Measurements from ENCODE around the gene SDCBP2. TPM values are rescaled to one million over a fixed set of nuclear protein-coding genes. Genes with fewer than 3 reads are reported as not detected.

The SDCBP2 gene
- total RNA-seq, 1 donor from 2014 or later, result 1.6 TPM

DNA sequence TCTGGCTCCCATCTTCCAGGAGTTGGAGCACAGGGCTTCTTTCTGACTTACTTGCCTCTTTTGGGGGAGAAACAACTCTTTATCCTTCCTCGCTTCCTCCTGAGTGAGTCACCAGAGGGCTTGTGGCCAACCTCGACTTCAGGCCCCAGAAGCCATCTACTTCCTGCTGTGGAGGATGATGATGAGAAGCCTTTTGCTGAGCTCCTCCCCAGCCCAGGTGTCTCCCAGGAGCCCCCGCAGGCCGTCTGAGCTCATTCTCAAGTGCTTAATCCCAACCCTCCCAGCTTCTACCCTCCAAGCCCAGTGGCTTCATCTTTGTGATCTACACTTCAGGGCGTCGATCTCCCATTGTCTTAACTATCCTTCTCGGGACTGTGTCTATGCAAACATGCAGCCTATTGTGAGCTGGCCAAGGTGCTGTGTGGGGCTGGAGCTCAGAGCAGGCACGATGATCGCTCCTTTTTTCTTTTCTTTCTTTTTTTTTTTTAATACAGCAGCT lies 27.9 kb downstream of the SDCBP2 start:
- Histone ChIP-seq H3K36me3 (no peaks in the 10 kb centered on the region), H3K79me2 (ENCODE audit: low read depth) (no peaks in the 10 kb centered on the region), H3K27me3 (no peaks in the 10 kb centered on the region), H3K4me2 (peak overlapping the region; percentile 62), H3F3A (ENCODE audit: low read depth) (no peaks in the 10 kb centered on the region), H3K4me3 (no peak overlapping the region), H3K4me1 (peaks cover 8% of the 10 kb centered on the region), H3K27ac (no peak overlapping the region), H4K20me1 (ENCODE audit: low read depth) (no peaks in the 10 kb centered on the region), H3K9ac (no peak overlapping the region), H2AFZ (replicated peaks) (peak overlapping the region; percentile 40), H3K9me3 (ENCODE audit: low read depth) (no peaks in the 10 kb centered on the region)
- Mint-ChIP-seq H3K4me1 (peaks cover 6% of the 10 kb centered on the region), H3K27me3 (ENCODE audit: insufficient read depth, low read depth) (no peaks in the 10 kb centered on the region), H3K4me3 (no peak overlapping the region), H3K27ac (peak overlapping the region; percentile 3), H3K36me3 (no peaks in the 10 kb centered on the region), H3K9me3 (no peaks in the 10 kb centered on the region)
- DNase-seq (ENCODE audit: low spot score), result peak; percentile 43
- TF ChIP-seq EZH2 (IDR thresholded peaks at IDR 0.05), result no peak
- TF ChIP-seq, protein P1, sequence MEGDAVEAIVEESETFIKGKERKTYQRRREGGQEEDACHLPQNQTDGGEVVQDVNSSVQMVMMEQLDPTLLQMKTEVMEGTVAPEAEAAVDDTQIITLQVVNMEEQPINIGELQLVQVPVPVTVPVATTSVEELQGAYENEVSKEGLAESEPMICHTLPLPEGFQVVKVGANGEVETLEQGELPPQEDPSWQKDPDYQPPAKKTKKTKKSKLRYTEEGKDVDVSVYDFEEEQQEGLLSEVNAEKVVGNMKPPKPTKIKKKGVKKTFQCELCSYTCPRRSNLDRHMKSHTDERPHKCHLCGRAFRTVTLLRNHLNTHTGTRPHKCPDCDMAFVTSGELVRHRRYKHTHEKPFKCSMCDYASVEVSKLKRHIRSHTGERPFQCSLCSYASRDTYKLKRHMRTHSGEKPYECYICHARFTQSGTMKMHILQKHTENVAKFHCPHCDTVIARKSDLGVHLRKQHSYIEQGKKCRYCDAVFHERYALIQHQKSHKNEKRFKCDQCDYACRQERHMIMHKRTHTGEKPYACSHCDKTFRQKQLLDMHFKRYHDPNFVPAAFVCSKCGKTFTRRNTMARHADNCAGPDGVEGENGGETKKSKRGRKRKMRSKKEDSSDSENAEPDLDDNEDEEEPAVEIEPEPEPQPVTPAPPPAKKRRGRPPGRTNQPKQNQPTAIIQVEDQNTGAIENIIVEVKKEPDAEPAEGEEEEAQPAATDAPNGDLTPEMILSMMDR (IDR thresholded peaks at IDR 0.05), result no peak
- no peak for TF ChIP-seq EZH2phosphoT487 (IDR thresholded peaks at IDR 0.05)

DNA sequence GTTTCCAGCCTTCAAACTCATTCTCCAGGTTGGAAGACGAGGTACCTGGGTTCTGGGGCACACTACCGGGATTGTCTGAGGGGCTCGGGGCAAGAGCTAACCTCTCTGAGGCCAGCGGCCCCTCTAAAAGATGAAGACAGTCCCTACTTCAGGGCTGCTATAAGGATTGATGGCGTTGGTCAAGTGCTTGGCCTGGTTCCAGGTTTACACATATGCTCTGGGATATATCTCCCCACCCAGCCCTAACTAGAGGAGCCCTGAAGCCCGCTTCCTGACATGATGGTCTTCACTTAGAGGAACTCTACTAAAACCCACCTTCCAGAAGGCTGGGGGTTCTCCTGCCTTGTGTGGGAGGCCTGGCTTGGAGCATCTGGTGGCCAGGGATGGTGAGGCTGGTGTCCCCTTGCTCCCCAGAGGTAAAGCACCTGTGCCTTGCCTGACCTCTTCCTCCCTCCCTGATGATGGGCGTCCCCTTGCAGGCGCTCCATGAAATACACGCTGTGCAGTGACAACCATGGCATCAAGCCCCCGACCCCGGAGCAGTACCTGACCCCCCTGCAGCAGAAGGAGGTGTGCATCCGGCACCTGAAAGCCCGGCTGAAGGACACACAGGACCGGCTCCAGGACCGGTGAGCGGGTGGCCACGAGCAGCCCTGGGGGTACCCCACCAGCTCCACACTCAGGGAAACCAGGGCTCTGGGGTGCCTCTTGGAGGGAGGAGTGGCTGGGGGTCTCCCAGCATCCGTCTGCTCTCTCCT lies 28.7 kb downstream of the SDCBP2 start:
- no peak for TF ChIP-seq EZH2 (IDR thresholded peaks at IDR 0.05)
- TF ChIP-seq, protein P1 (IDR thresholded peaks at IDR 0.05), result no peak
- TF ChIP-seq EZH2phosphoT487 (IDR thresholded peaks at IDR 0.05), result no peak
- no peak overlapping the region for H3K4me3 ChIP-seq
- Mint-ChIP-seq H3K4me1 (peaks cover 6% of the 10 kb centered on the region), H3K27me3 (ENCODE audit: insufficient read depth, low read depth) (no peaks in the 10 kb centered on the region), H3K4me3 (no peak overlapping the region), H3K9me3 (no peaks in the 10 kb centered on the region), H3K27ac (no peak overlapping the region), H3K36me3 (no peaks in the 10 kb centered on the region)
- H3K27me3 ChIP-seq, result no peaks in the 10 kb centered on the region
- no peaks in the 10 kb centered on the region for H3F3A ChIP-seq (ENCODE audit: low read depth)
- H3K9ac ChIP-seq, result no peak overlapping the region
- H3K4me1 ChIP-seq, result peaks cover 8% of the 10 kb centered on the region
- no peaks in the 10 kb centered on the region for H3K9me3 ChIP-seq (ENCODE audit: low read depth)
- DNase-seq (ENCODE audit: low spot score), result no peak
- no peak overlapping the region for H3K27ac ChIP-seq
- H4K20me1 ChIP-seq (ENCODE audit: low read depth), result no peaks in the 10 kb centered on the region
- no peak overlapping the region for H3K4me2 ChIP-seq
- no peaks in the 10 kb centered on the region for H3K36me3 ChIP-seq
- H2AFZ ChIP-seq (replicated peaks), result no peak overlapping the region
- H3K79me2 ChIP-seq (ENCODE audit: low read depth), result no peaks in the 10 kb centered on the region

DNA sequence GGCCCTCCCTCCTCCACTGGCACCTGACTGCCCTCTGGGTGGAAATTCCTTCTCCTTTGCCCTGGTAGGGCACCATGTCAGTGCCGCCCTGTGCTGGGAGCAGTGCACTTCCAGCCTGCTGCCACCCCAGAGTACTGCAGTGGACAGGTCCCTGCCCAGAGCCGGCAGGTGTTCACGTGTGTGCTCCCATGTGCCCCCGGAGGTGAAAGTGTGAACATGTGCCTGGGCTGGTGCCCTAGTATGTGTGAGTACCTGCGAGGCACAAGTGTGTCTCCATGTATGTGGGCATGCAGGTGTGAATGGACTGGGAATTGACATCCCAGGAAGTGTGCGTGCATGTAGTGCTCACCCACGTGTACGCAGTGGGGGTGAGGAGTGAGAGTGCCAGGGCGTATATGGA lies 29.4 kb downstream of the SDCBP2 start:
- no peak overlapping the region for H3K27ac ChIP-seq
- no peak overlapping the region for H3K4me3 ChIP-seq
- no peaks in the 10 kb centered on the region for H3K9me3 Mint-ChIP-seq
- H3K4me1 ChIP-seq, result peaks cover 8% of the 10 kb centered on the region
- H3K27ac Mint-ChIP-seq, result no peak overlapping the region
- H3K4me3 Mint-ChIP-seq, result peak overlapping the region; percentile 25
- H3F3A ChIP-seq (ENCODE audit: low read depth), result no peaks in the 10 kb centered on the region
- no peaks in the 10 kb centered on the region for H3K36me3 Mint-ChIP-seq
- H3K79me2 ChIP-seq (ENCODE audit: low read depth), result no peaks in the 10 kb centered on the region
- no peaks in the 10 kb centered on the region for H3K27me3 ChIP-seq
- TF ChIP-seq EZH2 (IDR thresholded peaks at IDR 0.05) (no peak), EZH2phosphoT487 (IDR thresholded peaks at IDR 0.05) (no peak)
- TF ChIP-seq, protein P1 (IDR thresholded peaks at IDR 0.05), result peak; percentile 45
- no peaks in the 10 kb centered on the region for H3K27me3 Mint-ChIP-seq (ENCODE audit: insufficient read depth, low read depth)
- H4K20me1 ChIP-seq (ENCODE audit: low read depth), result no peaks in the 10 kb centered on the region
- H3K4me1 Mint-ChIP-seq, result peaks cover 6% of the 10 kb centered on the region
- H2AFZ ChIP-seq (replicated peaks), result no peak overlapping the region
- DNase-seq (ENCODE audit: low spot score), result peak; percentile 45
- H3K36me3 ChIP-seq, result no peaks in the 10 kb centered on the region
- H3K4me2 ChIP-seq, result no peak overlapping the region
- no peaks in the 10 kb centered on the region for H3K9me3 ChIP-seq (ENCODE audit: low read depth)
- H3K9ac ChIP-seq, result no peak overlapping the region

Measured in neural progenitor cell (in vitro differentiated cells).